Measurements from ENCODE around the gene SYNE3.

SYNE3 gene, protein sequence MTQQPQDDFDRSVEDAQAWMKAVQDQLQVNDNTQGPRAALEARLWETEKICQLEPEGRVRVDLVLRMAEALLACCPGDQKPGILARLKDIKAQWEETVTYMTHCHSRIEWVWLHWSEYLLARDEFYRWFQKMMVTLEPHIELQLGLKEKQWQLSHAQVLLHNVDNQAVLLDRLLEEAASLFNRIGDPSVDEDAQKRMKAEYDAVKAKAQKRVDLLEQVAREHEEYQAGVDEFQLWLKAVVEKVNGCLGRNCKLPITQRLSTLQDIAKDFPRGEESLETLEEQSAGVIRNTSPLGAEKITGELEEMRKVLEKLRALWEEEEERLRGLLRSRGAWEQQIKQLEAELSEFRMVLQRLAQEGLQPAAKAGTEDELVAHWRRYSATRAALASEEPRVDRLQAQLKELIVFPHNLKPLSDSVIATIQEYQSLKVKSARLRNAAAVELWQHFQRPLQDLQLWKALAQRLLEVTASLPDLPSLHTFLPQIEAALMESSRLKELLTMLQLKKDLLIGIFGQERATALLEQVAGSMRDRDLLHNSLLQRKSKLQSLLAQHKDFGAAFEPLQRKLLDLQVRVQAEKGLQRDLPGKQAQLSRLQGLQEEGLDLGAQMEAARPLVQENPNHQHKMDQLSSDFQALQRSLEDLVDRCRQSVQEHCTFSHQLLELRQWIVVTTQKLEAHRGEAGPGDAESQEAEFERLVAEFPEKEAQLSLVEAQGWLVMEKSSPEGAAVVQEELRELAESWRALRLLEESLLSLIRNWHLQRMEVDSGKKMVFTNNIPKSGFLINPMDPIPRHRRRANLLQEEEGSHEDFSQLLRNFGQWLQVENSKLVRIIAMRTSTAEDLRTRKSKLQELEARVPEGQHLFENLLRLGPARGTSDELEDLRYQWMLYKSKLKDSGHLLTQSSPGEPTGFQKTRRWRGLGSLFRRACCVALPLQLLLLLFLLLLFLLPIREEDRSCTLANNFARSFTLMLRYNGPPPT
- long read RNA-seq, partial matches to known transcripts, result 25 of 57 reads
- long read RNA-seq, other reads (novel, unspliced or antisense), result 30 of 57 reads

DNA sequence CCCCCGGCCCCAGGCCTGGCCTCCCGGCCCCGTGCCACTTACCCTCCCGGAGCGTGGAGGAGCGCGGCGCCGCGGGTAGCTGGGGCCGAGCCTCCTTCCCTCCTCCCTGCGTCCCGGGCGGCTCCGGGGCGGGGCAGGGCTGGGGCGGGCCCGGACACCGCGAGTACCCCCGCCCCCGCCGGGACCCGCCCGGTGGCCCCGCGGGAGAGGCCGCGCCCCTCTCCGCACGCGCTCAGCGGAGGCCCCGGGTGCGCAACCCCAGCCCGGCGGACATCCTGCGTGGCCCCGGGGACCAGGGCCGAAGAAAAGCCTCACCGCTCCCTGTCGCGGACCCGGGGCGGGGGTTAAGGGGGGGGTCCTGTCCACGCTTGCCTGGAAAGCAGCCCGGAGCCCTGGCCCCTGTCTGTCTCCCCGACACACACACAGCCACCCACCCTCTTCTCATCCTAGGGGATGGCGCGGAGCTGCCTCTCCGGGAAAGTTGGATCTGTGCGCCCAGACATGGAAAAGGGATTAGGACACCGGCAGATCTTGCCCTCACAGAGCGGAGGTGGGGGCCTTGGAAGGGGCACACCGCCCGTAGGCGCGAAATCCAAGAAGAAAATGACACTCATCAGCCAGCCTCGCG, at the start of gene SYNE3:
Gene SYNE3, minus strand, starts transcription at position 97 of the 628 bp plus-strand sequence. CDS start 40,829 bp downstream, outside the sequence.
- no peak for TF ChIP-seq GABPA (IDR thresholded peaks at IDR 0.05; ENCODE audit: low read depth)
- TF ChIP-seq POLR2AphosphoS5 (IDR thresholded peaks at IDR 0.05; ENCODE audit: low read depth), result no peak
- TF ChIP-seq, protein P1, sequence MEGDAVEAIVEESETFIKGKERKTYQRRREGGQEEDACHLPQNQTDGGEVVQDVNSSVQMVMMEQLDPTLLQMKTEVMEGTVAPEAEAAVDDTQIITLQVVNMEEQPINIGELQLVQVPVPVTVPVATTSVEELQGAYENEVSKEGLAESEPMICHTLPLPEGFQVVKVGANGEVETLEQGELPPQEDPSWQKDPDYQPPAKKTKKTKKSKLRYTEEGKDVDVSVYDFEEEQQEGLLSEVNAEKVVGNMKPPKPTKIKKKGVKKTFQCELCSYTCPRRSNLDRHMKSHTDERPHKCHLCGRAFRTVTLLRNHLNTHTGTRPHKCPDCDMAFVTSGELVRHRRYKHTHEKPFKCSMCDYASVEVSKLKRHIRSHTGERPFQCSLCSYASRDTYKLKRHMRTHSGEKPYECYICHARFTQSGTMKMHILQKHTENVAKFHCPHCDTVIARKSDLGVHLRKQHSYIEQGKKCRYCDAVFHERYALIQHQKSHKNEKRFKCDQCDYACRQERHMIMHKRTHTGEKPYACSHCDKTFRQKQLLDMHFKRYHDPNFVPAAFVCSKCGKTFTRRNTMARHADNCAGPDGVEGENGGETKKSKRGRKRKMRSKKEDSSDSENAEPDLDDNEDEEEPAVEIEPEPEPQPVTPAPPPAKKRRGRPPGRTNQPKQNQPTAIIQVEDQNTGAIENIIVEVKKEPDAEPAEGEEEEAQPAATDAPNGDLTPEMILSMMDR (IDR thresholded peaks at IDR 0.05; ENCODE audit: insufficient read depth, low read length), result no peak
- TF ChIP-seq SPI1 (IDR thresholded peaks at IDR 0.05; ENCODE audit: borderline replicate concordance, low read depth), result no peak
- H3K27me3 ChIP-seq (ENCODE audit: insufficient read depth, poor library complexity, severe bottlenecking), result no peaks in the 10 kb centered on the region
- H3K27ac ChIP-seq (replicated peaks), result peak within 1 kb of the TSS; percentile 72
- H3K4me3 ChIP-seq (replicated peaks; ENCODE audit: insufficient read depth, low read length), result peak within 1 kb of the TSS; percentile 53
- no peak for DNase-seq (ENCODE audit: low read depth in 1 of 2, low spot score in 1 of 2)

DNA sequence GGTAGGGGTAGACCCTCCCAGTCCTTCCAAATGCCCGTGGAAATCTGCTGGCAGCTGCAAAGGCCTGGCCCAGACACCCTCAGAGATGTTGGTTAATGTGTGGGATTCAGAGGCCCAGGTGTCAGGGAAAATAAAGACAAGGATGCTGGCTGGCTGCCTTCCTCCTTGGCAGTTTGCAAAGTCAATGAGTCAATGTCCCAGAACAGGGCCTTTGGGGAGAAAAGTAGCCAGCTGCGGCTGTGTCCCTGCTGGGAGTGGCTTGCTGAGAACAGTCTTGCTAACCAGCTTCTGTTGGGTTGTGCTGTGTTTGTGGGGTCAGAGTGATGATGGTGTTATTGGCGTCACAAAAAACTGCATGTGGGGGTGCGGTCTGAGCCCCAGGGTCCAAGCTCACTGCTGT, 47.6 kb upstream of the SYNE3 start:
- H3K4me3 ChIP-seq (replicated peaks; ENCODE audit: insufficient read depth, low read length), result no peak overlapping the region
- TF ChIP-seq, protein P2, sequence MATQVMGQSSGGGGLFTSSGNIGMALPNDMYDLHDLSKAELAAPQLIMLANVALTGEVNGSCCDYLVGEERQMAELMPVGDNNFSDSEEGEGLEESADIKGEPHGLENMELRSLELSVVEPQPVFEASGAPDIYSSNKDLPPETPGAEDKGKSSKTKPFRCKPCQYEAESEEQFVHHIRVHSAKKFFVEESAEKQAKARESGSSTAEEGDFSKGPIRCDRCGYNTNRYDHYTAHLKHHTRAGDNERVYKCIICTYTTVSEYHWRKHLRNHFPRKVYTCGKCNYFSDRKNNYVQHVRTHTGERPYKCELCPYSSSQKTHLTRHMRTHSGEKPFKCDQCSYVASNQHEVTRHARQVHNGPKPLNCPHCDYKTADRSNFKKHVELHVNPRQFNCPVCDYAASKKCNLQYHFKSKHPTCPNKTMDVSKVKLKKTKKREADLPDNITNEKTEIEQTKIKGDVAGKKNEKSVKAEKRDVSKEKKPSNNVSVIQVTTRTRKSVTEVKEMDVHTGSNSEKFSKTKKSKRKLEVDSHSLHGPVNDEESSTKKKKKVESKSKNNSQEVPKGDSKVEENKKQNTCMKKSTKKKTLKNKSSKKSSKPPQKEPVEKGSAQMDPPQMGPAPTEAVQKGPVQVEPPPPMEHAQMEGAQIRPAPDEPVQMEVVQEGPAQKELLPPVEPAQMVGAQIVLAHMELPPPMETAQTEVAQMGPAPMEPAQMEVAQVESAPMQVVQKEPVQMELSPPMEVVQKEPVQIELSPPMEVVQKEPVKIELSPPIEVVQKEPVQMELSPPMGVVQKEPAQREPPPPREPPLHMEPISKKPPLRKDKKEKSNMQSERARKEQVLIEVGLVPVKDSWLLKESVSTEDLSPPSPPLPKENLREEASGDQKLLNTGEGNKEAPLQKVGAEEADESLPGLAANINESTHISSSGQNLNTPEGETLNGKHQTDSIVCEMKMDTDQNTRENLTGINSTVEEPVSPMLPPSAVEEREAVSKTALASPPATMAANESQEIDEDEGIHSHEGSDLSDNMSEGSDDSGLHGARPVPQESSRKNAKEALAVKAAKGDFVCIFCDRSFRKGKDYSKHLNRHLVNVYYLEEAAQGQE (IDR thresholded peaks at IDR 0.05; ENCODE audit: insufficient replicate concordance, low read depth), result no peak
- TF ChIP-seq GABPA (IDR thresholded peaks at IDR 0.05; ENCODE audit: low read depth) (no peak), SPI1 (IDR thresholded peaks at IDR 0.05; ENCODE audit: borderline replicate concordance, low read depth) (no peak)
- peaks cover 2% of the 10 kb centered on the region for H3K27me3 ChIP-seq (ENCODE audit: insufficient read depth, poor library complexity, severe bottlenecking)
- no peak overlapping the region for H3K27ac ChIP-seq (replicated peaks)
- DNase-seq (ENCODE audit: low read depth in 1 of 2, low spot score in 1 of 2), result no peak

DNA sequence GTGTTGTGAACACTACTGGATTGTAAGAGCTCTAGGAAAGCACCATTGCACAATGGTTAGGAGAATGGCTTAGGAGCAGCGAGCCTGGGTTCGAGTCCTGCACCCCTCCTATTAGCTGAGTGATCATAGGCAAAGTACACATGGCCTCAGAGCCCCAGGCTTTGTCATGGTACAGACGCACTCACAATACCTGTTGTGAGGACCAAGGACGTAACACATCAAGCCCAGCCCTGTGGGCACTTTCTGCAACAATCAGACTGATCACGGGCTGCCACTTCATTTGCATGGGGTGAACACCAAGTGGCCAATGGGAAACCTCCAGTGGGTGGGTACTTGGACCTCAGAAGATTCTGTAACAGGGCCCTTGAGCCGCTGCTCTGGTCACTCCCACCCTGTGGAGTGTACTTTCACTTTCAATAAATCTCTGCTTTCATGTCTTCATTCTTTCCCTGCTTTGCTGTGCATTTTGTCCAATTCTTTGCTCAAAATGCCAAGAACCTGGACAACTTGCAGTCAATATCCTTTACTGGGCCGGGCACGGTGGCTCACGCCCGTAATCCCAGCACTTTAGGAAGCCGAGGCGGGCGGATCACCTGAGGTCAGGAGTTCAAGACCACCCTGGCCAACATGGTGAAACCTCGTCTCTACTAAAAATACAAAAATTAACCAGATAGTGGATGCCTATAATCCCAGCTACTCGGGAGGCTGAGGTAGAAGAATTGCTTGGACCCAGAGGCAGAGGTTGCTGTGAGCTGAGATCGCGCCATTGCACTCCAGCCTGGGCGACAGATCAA, 46.6 kb upstream of the SYNE3 start:
- DNase-seq (ENCODE audit: low read depth in 1 of 2, low spot score in 1 of 2), result no peak
- Histone ChIP-seq H3K4me3 (replicated peaks; ENCODE audit: insufficient read depth, low read length) (no peak overlapping the region), H3K27me3 (ENCODE audit: insufficient read depth, poor library complexity, severe bottlenecking) (peaks cover under 1% of the 10 kb centered on the region), H3K27ac (replicated peaks) (no peak overlapping the region)
- TF ChIP-seq, protein P2 (IDR thresholded peaks at IDR 0.05; ENCODE audit: insufficient replicate concordance, low read depth), result no peak
- TF ChIP-seq SPI1 (IDR thresholded peaks at IDR 0.05; ENCODE audit: borderline replicate concordance, low read depth) (no peak), GABPA (IDR thresholded peaks at IDR 0.05; ENCODE audit: low read depth) (no peak), POLR2AphosphoS5 (IDR thresholded peaks at IDR 0.05; ENCODE audit: low read depth) (no peak)
- TF ChIP-seq, protein P1 (IDR thresholded peaks at IDR 0.05; ENCODE audit: insufficient read depth, low read length), result no peak

Data from HL-60 (cell line).